GM21423 (cell line): ENCODE measurements around the gene TTC29.
"Not testable (repeated sequence)": the region's sequence is repeated elsewhere in the genome, so short reads cannot be mapped to it uniquely, and the experiment has no call there.

ENCODE experiments used
- ATAC-seq: cut with Tn5 transposase; IDR thresholded peaks from one replicate; pipeline ENCODE4 v1.9.1; 2021; ENCODE audit warnings: mild to moderate bottlenecking, moderate library complexity; ENCODE audit not compliant: unreplicated experiment

The TTC29 gene

GRCh38 chr4:146723519-146723918 is 222.1 kb downstream of the TTC29 start:
- not testable (repeated sequence) for ATAC-seq

- ATAC-seq, result no peak
These were observed 235.7 kb downstream of the TTC29 start for GRCh38 chr4:146709956-146710355.

GRCh38 chr4:146699910-146700309 is 245.8 kb downstream of the TTC29 start:
- no peak for ATAC-seq

GRCh38 chr4:146674829-146675570 is 270.7 kb downstream of the TTC29 start:
- ATAC-seq, result no peak

GRCh38 chr4:146663968-146664311 is 281.7 kb downstream of the TTC29 start:
- ATAC-seq, result not testable (repeated sequence)

GRCh38 chr4:146661367-146661766 is 284.3 kb downstream of the TTC29 start:
- no peak for ATAC-seq
